ENCODE results near the gene MT1X. TPM values are rescaled to one million over a fixed set of nuclear protein-coding genes. Genes with fewer than 3 reads are reported as not detected.

The MT1X gene
- total and polyA plus RNA-seq, 2 of the 13 experiments (the other 11 are each of a cell fraction or from before 2014, with no cell fraction given): 19.7 to 288 TPM

DNA sequence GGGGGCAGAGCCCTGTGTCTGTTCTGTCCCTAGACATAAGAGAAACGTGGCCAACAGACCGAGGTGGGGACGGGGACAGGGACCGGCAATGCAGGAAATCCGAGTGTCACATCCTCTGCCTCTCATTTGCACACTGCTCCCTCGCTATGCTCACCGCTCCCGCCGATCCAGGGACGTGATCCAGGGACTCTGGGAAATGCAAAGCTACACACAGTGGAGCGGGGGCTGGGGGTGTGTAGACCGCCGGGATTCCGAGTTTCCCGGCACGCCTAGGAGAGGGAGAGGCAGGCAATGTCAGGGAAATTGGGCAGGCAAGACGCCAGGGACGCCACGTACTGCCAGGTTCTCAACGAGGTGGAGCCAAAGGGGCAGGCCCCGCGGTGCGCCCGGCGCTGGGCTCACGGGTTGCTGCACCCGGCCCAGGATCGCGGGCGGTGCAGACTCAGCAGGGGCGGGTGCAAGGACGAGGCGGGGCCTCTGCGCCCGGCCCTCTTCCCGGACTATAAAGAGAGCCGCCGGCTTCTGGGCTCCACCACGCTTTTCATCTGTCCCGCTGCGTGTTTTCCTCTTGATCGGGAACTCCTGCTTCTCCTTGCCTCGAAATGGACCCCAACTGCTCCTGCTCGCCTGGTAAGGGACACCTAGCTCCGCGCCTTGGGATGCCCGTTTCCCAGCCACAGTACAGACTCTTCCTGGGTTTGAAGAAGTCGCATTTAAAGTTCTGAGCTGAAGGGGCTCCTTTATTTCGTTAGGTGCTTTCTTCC is at the start of gene MT1X (continued):
- TF ChIP-seq ZNF232 (CRISPR knock-in tag; IDR thresholded peaks at IDR 0.05; ENCODE audit: borderline replicate concordance) (0 out of 2 replicates have a peak, but pooled peaks have one; percentile 67), SMARCE1 (IDR thresholded peaks at IDR 0.05; ENCODE audit: borderline replicate concordance) (no peak), NCOA5 (CRISPR knock-in tag; IDR thresholded peaks at IDR 0.05) (no peak), POLR2AphosphoS5 (IDR thresholded peaks at IDR 0.05; ENCODE audit: low read depth, low read length) (peak; percentile 88), SMYD3 (CRISPR knock-in tag; IDR thresholded peaks at IDR 0.05) (no peak; the same call in 1 of the 2 replicates), KDM4B (CRISPR knock-in tag; IDR thresholded peaks at IDR 0.05) (no peak), ZNF234 (CRISPR knock-in tag; conservative IDR thresholded peaks at IDR 0.05) (no peak), ZNF20 (CRISPR knock-in tag; IDR thresholded peaks at IDR 0.05) (no peak), ZNF496 (CRISPR knock-in tag; IDR thresholded peaks at IDR 0.05; ENCODE audit: insufficient replicate concordance) (no peak), TSC22D2 (CRISPR knock-in tag; IDR thresholded peaks at IDR 0.05; ENCODE audit: borderline replicate concordance) (no peak; the same call in 1 of the 2 replicates), EZH2 (conservative IDR thresholded peaks at IDR 0.05; ENCODE audit: low read depth, low read length) (no peak), SMC3 (IDR thresholded peaks at IDR 0.05; ENCODE audit: low read length) (no peak), ZNF30 (CRISPR knock-in tag; IDR thresholded peaks at IDR 0.05) (no peak), RBM22 (optimal IDR thresholded peaks at IDR 0.05; ENCODE audit: low read length) (no peak), ZNF160 (CRISPR knock-in tag; IDR thresholded peaks at IDR 0.05) (no peak; the same call in 1 of the 2 replicates), DMAP1 (CRISPR knock-in tag; IDR thresholded peaks at IDR 0.05) (peak; percentile 86; the same call in 1 of the 2 replicates), ZNF615 (CRISPR knock-in tag; IDR thresholded peaks at IDR 0.05; ENCODE audit: borderline replicate concordance) (no peak), JUNB (CRISPR knock-in tag; IDR thresholded peaks at IDR 0.05; ENCODE audit: borderline replicate concordance) (no peak), ZBTB3 (CRISPR knock-in tag; IDR thresholded peaks at IDR 0.05; ENCODE audit: borderline replicate concordance, low read depth) (peak; percentile 35; the same call in 1 of the 2 replicates)
- TF ChIP-seq, protein P1, sequence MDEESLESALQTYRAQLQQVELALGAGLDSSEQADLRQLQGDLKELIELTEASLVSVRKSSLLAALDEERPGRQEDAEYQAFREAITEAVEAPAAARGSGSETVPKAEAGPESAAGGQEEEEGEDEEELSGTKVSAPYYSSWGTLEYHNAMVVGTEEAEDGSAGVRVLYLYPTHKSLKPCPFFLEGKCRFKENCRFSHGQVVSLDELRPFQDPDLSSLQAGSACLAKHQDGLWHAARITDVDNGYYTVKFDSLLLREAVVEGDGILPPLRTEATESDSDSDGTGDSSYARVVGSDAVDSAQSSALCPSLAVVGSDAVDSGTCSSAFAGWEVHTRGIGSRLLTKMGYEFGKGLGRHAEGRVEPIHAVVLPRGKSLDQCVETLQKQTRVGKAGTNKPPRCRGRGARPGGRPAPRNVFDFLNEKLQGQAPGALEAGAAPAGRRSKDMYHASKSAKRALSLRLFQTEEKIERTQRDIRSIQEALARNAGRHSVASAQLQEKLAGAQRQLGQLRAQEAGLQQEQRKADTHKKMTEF (CRISPR knock-in tag; IDR thresholded peaks at IDR 0.05): peak; percentile 74; the same call in 1 of the 2 replicates
- TF ChIP-seq, protein P2, sequence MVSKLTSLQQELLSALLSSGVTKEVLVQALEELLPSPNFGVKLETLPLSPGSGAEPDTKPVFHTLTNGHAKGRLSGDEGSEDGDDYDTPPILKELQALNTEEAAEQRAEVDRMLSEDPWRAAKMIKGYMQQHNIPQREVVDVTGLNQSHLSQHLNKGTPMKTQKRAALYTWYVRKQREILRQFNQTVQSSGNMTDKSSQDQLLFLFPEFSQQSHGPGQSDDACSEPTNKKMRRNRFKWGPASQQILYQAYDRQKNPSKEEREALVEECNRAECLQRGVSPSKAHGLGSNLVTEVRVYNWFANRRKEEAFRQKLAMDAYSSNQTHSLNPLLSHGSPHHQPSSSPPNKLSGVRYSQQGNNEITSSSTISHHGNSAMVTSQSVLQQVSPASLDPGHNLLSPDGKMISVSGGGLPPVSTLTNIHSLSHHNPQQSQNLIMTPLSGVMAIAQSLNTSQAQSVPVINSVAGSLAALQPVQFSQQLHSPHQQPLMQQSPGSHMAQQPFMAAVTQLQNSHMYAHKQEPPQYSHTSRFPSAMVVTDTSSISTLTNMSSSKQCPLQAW (CRISPR knock-in tag; IDR thresholded peaks at IDR 0.05): peak; percentile 70; the same call in 1 of the 2 replicates
- TF ChIP-seq, protein P3, sequence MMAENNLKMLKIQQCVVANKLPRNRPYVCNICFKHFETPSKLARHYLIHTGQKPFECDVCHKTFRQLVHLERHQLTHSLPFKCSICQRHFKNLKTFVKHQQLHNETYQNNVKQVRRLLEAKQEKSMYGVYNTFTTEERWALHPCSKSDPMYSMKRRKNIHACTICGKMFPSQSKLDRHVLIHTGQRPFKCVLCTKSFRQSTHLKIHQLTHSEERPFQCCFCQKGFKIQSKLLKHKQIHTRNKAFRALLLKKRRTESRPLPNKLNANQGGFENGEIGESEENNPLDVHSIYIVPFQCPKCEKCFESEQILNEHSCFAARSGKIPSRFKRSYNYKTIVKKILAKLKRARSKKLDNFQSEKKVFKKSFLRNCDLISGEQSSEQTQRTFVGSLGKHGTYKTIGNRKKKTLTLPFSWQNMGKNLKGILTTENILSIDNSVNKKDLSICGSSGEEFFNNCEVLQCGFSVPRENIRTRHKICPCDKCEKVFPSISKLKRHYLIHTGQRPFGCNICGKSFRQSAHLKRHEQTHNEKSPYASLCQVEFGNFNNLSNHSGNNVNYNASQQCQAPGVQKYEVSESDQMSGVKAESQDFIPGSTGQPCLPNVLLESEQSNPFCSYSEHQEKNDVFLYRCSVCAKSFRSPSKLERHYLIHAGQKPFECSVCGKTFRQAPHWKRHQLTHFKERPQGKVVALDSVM (CRISPR knock-in tag; IDR thresholded peaks at IDR 0.05): no peak
- TF ChIP-seq, protein P4, sequence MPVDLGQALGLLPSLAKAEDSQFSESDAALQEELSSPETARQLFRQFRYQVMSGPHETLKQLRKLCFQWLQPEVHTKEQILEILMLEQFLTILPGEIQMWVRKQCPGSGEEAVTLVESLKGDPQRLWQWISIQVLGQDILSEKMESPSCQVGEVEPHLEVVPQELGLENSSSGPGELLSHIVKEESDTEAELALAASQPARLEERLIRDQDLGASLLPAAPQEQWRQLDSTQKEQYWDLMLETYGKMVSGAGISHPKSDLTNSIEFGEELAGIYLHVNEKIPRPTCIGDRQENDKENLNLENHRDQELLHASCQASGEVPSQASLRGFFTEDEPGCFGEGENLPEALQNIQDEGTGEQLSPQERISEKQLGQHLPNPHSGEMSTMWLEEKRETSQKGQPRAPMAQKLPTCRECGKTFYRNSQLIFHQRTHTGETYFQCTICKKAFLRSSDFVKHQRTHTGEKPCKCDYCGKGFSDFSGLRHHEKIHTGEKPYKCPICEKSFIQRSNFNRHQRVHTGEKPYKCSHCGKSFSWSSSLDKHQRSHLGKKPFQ (CRISPR knock-in tag; IDR thresholded peaks at IDR 0.05; ENCODE audit: insufficient replicate concordance): no peak

Data from HepG2 (cell line).